ENCODE results near the gene TRIOBP.

Gene TRIOBP

GRCh38 chr22:37733625-37734401, 37.0 kb downstream of the TRIOBP start:
- no peak for FAIRE-seq

DNA sequence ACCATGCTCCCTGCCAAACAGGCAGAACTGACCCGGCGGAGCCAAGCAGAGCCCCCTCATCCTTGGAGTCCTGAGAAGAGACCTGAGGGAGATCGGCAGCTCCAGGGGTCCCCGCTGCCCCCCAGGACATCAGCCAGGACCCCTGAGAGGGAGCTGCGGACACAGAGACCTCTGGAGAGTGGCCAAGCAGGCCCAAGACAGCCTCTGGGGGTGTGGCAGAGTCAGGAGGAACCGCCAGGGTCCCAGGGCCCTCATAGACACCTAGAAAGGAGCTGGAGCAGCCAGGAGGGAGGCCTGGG, 37.5 kb downstream of the TRIOBP start:
- no peak for FAIRE-seq

DNA sequence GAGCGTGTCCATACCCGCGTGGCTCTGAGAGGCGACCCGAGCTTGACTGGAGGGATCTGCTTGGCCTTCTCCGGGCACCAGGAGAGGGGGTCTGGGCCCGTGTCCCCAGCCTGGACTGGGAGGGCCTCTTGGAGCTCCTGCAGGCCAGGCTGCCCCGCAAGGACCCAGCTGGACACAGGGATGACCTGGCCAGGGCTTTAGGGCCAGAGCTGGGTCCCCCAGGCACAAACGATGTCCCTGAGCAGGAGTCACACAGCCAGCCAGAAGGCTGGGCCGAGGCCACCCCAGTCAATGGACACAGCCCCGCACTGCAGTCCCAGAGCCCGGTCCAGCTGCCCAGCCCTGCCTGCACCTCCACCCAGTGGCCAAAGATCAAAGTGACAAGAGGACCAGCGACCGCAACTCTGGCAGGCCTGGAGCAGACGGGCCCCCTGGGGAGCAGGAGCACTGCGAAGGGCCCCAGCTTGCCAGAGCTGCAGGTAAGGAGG, 38.2 kb downstream of the TRIOBP start:
- no peak for FAIRE-seq

DNA sequence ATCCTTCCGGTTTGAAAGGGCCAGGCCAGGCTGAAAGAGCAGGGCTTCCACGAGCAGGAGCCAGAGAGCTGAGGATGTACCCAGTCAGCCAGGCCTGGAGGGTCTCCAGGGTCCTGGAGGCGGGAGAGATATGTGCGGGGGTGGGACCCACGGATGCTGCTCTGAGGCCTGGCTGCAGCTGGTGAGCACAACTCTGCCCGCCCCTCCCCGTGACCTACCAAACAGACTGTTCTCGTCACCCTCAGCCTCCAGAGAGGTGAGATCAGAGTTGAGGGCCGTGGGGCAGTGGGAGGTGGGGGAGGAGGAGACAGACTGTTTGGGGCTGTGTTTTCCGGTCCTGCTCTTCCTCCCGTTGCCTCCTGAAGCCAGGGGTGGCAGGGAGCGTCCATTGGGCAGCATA, 42.2 kb downstream of the TRIOBP start:
- FAIRE-seq: no peak

DNA sequence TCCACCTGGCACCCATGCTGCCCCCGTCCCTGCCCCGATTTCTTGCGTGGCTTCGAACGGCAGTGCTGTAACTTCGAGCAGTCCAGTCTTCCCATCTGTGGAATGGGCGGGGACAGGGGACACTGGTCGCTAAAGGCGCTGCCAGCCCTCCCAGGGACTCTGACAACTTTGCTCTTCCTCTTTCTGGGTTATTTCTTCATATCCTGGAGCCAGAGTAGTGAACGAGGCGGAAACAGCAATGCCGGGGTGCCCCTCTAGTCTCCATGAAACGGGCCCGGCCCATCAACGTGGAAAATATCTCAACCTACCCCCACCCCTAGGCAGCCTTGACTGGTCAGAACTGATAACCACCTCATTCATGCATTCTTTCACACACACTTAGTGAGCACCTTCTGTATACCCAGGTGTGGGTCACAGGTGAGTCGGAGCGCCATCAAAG, 42.8 kb downstream of the TRIOBP start:
- no peak for FAIRE-seq

GRCh38 chr22:37740455-37741311, 43.8 kb downstream of the TRIOBP start:
- no peak for FAIRE-seq

DNA sequence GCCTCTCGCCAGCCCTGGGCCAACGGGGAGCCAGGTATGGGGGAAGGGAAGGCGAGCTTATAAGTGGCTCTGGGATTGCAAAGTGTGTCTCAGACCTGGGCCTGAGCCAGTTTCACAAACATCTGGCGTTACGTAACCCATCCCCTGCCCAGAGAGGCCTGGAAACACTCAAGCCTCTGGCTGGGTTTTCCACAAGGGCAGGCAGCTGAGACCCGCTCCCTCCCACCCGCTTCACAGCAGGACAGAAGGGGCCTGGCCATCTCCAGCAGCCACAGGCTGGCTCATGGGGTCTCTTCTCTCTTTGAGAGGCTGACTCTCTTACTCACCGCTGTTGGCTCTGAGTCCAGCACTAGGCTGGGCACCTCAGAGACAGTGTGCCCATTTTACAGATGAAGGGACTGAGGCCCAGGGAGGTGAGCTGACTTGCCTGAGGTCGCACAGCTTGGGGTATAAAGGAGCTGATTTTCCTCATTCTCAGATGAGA, 44.5 kb downstream of the TRIOBP start:
- FAIRE-seq: no peak

DNA sequence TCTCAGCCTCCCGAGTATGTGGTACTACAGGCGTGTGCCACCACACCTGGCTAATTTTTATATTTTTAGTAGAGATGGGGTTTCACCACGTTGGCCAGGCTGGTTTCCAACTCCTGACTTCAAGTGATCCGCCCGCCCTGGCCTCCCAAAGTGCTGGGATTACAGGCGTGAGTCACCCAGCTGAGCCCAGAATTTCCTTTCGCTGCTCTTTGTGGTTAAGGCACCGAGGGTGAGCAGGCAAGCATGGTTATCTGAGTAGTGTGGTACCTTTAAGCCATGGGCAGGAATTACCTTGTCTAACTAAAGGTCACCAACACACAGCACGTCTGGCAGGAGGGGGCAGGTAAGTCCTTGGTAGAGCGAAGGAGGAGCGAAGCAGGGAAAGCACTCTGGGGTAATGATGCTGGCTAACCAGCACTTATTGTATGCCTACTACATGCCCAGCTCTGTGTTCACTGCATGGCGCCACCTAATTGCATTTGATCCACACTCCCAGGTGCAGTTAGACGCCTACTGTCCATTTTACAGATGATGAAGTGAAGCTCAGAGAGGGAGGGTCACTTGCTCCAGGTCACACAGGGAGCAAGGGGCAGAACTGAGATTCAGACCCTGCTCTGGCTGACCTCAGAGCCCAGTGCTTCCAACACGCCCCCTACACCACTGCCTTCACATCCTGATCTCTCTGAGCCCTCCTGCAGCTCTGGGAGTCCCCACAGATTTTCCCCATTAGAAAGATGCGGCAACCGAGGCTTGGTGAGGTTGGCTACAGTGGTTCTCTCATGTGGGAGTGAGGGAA, 45.7 kb downstream of the TRIOBP start:
- FAIRE-seq: no peak

DNA sequence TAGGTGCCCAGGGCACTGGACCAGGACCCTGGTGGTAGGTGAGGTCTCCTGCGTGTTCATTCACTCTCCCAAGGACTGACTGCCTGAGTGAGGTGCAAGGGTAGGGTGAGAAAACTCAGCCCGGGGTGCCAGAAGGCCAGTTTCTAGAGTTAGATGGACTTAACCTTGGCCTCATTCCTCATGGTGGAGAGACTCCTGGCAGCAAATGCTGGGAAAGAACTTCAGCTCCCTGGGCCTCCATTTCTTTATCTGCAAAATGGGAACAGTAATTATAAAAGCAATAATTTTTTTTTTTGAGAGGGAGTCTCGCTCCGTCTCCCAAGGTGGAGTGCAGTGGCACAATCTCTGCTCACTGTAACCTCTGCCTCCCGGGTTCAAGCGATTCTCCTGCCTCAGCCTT, 47.7 kb downstream of the TRIOBP start:
- no peak for FAIRE-seq

GRCh38 chr22:37745548-37746365, 48.9 kb downstream of the TRIOBP start:
- FAIRE-seq: no peak

DNA sequence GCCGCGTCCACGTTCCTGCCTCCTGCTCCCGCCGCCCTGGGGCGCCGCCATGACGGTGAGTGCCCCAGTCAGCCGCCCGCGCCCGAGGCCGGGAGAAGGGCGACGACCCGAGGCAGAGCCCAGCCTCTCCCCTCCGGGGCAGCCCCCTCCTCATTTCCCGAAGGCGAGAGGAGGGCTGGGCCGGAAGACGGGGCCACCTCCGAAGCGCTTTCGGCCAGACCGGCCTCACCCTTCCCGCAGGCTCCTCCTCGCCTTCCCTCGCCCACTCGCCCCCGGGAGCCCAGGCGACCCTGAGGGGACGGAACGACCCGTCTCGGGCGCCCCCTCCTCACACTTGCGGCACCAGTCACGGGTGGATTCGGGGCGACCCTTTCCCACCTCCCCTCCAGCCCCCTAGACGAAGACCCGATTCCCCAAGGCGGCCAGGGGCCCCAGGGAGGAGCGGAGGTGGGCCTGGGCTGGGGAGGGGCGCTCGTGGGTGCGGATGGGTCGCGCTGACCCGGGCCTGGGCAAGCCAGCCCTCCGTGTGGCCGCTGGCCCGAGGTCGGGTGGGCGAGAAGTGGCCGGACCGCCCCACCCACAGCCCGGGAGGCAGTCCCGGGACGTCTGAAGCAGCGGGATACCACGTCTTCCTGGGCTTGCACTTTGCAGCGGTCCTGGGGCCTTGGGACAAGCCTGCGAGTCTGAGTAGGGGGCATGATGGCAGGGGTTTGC, 49.7 kb downstream of the TRIOBP start:
- no peak for FAIRE-seq

DNA sequence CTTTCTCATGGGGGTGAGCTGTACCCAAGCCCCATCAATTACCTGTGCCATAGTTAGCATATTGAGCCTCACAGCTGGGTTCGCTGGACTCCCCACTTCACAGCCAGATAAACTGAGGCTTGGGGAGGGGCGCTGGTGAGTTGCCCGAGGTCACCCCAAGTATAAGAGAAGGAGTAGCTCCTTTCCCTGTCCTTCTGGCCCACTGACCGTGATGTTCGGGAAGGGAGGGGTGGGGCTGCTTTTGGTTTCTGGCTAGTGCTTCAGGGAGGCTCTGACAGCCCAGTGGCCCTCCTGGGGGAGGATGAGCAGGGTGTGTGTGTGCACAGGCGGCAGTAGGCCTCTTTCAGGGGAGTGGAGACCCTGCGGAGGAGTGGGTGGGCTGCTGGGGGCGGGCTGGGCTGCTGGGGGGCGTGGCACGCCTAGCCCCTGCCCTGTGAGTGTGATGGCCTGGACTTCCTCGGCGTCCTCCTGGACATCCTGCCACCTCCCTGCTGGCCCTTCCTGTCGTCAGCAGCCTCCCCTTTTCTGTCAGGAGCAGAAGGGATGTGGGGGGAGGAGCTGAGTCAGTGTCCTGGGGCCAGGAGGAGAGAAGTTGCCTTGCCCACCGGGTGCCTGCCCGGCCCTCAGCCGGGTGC, 50.3 kb downstream of the TRIOBP start:
- FAIRE-seq: no peak

DNA sequence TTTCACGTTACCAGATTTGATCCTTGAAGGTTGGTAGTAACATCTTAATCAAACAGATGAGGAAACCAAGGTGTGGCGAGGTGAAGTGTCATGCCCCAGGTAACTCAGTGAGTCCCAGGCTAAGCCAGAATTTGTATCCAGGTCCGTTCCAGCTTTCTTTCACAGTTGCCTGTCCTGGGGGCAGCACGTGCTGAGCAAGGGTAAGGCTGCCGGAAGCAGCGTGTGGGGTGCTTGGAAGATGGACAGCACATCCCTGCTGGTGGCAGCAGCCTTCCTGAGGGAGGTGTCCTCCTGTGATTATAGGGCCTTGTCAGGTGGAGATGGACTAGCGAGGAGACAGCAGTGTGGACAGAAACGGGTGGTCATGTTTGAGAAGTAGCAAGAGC, 50.9 kb downstream of the TRIOBP start:
- FAIRE-seq: no peak

- FAIRE-seq: no peak
Measured at GRCh38 chr22:37748659-37749058, 51.8 kb downstream of the TRIOBP start.

- FAIRE-seq: no peak
Measured at GRCh38 chr22:37749226-37749625, 52.4 kb downstream of the TRIOBP start.

DNA sequence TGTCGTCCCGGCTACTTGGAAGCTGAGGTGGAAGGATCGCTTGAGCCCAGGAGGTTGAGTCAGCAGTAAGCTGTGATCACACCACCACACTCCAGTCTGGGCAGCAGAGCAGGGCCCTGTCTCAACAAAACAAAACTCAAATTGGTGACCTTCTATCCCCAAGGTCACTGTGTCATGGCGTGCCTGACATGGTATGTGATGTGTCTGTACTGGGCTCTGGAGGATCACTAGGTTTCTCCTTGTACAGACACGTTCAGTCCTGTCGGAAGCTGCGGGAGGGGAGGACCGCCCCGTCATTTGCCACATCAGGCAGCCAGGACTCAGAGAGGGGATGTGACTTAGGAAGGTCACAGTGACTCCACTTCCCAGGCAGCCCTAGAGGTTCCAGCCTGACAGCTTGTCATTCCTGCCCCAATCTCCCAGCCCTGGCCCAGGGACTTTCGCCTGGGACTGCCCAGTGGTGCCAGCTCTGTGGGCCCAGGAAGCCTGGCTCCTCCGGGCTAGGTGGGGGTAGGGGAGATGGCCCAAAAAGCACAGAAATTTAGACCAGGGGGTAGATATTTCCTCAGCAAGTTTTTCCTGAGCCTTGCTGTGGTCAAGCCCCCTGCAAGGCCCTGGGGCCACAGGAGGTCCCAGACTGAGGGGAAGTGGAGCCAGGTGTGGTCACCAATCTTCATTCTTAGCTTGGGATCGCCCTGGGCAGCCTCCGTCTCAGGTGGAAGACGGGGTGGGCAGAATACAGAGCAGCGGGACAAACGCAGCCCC, 53.2 kb downstream of the TRIOBP start:
- FAIRE-seq: no peak

DNA sequence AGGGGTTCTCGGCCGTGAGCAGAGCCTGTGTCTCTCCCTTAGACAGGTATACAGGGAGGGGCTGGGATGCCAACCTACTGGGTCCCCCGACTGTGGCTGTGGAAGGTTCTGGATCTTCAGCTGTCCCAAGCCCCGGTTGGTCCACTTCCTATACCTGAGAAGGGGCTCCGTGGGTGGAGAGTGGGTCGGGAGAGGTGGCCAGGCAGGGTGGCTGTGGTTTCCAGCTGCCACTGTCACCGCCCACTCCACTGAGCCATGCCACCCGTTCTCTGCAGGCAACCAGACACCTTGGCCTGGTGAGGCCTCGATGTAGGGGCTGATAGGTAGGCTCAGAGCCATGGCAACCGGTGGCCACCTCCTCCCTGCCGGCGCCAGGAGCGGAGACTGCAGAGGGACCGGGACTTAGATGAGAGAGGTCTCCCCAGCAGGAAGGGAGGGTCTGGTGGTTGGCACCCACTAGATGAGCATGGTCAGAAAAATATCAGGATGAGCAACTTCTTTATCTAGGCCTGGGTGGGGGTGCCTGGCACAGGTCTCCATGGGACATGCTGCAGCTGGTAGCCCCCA, 53.8 kb downstream of the TRIOBP start:
- FAIRE-seq: no peak

DNA sequence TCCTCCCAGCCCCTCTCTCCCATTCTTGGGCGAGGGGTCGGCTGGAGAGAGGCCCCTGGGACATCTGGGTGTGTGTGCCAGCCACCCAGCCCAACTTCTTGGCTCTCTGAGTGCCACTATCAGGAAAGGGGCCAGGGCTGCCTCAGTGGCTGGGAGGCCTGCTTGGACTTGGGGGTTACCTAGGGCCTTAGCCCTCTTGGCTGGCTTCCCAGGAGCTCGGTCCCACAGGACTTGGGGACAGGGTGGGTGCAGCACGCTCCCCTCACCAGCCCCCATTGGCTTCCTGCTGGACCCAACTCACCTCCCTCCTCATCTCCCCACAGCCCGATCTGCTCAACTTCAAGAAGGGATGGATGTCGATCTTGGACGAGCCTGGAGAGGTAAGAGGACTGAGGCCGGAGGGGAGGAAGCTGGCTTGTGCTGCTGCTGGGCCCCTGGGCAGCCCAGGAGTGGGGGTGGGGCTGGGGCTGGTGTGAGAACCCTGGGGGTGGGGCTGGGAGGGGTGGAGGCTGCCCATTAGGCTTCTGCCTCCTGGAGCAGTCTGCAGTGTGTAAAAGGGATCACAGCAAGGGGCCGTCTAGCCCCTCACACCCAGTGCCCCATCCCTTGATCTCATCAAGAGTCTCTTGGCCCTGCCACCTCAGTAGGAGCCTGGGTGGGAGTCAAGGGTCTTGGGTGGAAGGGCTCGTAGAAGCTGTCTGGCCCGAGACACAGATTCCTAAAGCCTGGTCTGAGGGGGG, 54.8 kb downstream of the TRIOBP start:
- FAIRE-seq: no peak
